ELF-1 (cell line): ENCODE measurements around the gene MYO18B.
"Not testable (repeated sequence)": the region's sequence is repeated elsewhere in the genome, so short reads cannot be mapped to it uniquely, and the experiment has no call there.

Source experiments
- DNase-seq: peaks from one replicate; pipeline ENCODE4 v3.0.0-alpha.2; 2016; ENCODE audit warnings: low read depth, low spot score

MYO18B gene

GRCh38 chr22:25942115-25942855, 200.3 kb downstream of the MYO18B start:
- DNase-seq: no peak

- DNase-seq: peak; percentile 39
Measured at GRCh38 chr22:25942856-25943411, 200.9 kb downstream of the MYO18B start.

GRCh38 chr22:25950111-25950510, 208.1 kb downstream of the MYO18B start:
- no peak for DNase-seq

- DNase-seq: no peak
Measured at GRCh38 chr22:25953276-25953675, 211.3 kb downstream of the MYO18B start.

GRCh38 chr22:25953919-25954318, 211.9 kb downstream of the MYO18B start:
- no peak for DNase-seq

- DNase-seq: no peak
Measured at GRCh38 chr22:25955323-25955722, 213.3 kb downstream of the MYO18B start.

- no peak for DNase-seq
Measured at GRCh38 chr22:25956801-25957200, 214.8 kb downstream of the MYO18B start.

GRCh38 chr22:25959818-25960774, 218.1 kb downstream of the MYO18B start:
- no peak for DNase-seq

- no peak for DNase-seq
Measured at GRCh38 chr22:25961699-25962098, 219.7 kb downstream of the MYO18B start.

GRCh38 chr22:25962711-25963110, 220.7 kb downstream of the MYO18B start:
- DNase-seq: no peak

GRCh38 chr22:25964961-25965730, 223.2 kb downstream of the MYO18B start:
- no peak for DNase-seq

GRCh38 chr22:25966448-25966913, 224.5 kb downstream of the MYO18B start:
- DNase-seq: peak; percentile 32

GRCh38 chr22:25969286-25969685, 227.3 kb downstream of the MYO18B start:
- DNase-seq: no peak

- DNase-seq: no peak
Measured at GRCh38 chr22:25969901-25970300, 227.9 kb downstream of the MYO18B start.

GRCh38 chr22:25970374-25970911, 228.5 kb downstream of the MYO18B start:
- peak; percentile 64 for DNase-seq

GRCh38 chr22:25970999-25971811, 229.2 kb downstream of the MYO18B start:
- peak; percentile 59 for DNase-seq

- no peak for DNase-seq
Measured at GRCh38 chr22:25972397-25972796, 230.4 kb downstream of the MYO18B start.

- no peak for DNase-seq
Measured at GRCh38 chr22:25976356-25976755, 234.4 kb downstream of the MYO18B start.

- DNase-seq: no peak
Measured at GRCh38 chr22:25979968-25980367, 238.0 kb downstream of the MYO18B start.

- not testable (repeated sequence) for DNase-seq
Measured at GRCh38 chr22:25984911-25985310, 242.9 kb downstream of the MYO18B start.
